Liver (tissue), 9 donors: ENCODE results near the gene SLIT2. TPM values are rescaled to one million over a fixed set of nuclear protein-coding genes. Genes with fewer than 3 reads are reported as not detected.

Source experiments
- DNase-seq: peaks from one replicate; pipeline ENCODE4 v3.0.0-alpha.2; 2017; ENCODE audit warnings: low spot score
- H3K27ac ChIP-seq, 2 donors: one replicate each; pipeline ENCODE4 v1.7.0; 2013; ENCODE audit warnings: inconsistent platforms in 2 of 2, low read length in 2 of 2, control low read depth in 1 of 2, low read depth in 1 of 2, mild to moderate bottlenecking in 1 of 2
- H3K27me3 ChIP-seq, 4 donors: one replicate each; pipeline versions ENCODE4 v1.6.1 to v1.7.0; 2013; ENCODE audit warnings: low read length in 3 of 4, inconsistent platforms in 1 of 4, mild to moderate bottlenecking in 1 of 4, moderate library complexity in 1 of 4; ENCODE audit not compliant: control insufficient read depth in 4 of 4, insufficient read depth in 4 of 4
- H3K36me3 ChIP-seq, 4 donors: one replicate each; pipeline versions ENCODE4 v1.6.1 to v1.7.0; 2013; ENCODE audit warnings: low read length in 3 of 4, mild to moderate bottlenecking in 3 of 4, low read depth in 1 of 4, moderate library complexity in 1 of 4; ENCODE audit not compliant: control insufficient read depth in 4 of 4, insufficient read depth in 3 of 4
- H3K4me1 ChIP-seq, 4 donors: one replicate each; pipeline versions ENCODE4 v1.6.1 to v1.7.0; 2013; ENCODE audit warnings: low read length in 3 of 4, mild to moderate bottlenecking in 3 of 4, moderate library complexity in 1 of 4; ENCODE audit not compliant: control insufficient read depth in 4 of 4, insufficient read depth in 4 of 4
- H3K4me3 ChIP-seq, 3 donors: one replicate each; pipeline versions ENCODE4 v1.6.1 to v1.7.0; 2013; ENCODE audit warnings: low read length in 3 of 3, control low read depth in 1 of 3, low read depth in 1 of 3, mild to moderate bottlenecking in 1 of 3
- H3K9ac ChIP-seq, 2 donors: one replicate each; pipeline ENCODE4 v1.7.0; 2013; ENCODE audit warnings: low read length in 2 of 2, mild to moderate bottlenecking in 2 of 2, moderate library complexity in 2 of 2, control low read depth in 1 of 2, low read depth in 1 of 2
- H3K9me3 ChIP-seq, 4 donors: one replicate each; pipeline versions ENCODE4 v1.6.1 to v1.7.0; 2013; ENCODE audit warnings: low read length in 3 of 4; ENCODE audit not compliant: control insufficient read depth in 4 of 4
- EGR1 ChIP-seq, 2 donors: IDR thresholded peaks; 2 replicates each; pipeline ENCODE4 v1.6.1; 2016 to 2018; ENCODE audit warnings: antibody characterized with exemption in 2 of 2, low read depth in 2 of 2
- FOXA1 ChIP-seq: IDR thresholded peaks from 2 replicates; pipeline ENCODE4 v1.6.1; 2016; ENCODE audit warnings: antibody characterized with exemption
- FOXA2 ChIP-seq: IDR thresholded peaks from 2 replicates; pipeline ENCODE4 v1.6.1; 2016; ENCODE audit warnings: antibody characterized with exemption
- GABPA ChIP-seq, 2 donors: IDR thresholded peaks in 1 of 2; conservative IDR thresholded peaks in 1 of 2; 2 replicates each; pipeline ENCODE4 v1.6.1; 2016; ENCODE audit warnings: antibody characterized with exemption in 2 of 2, mild to moderate bottlenecking in 1 of 2, moderate library complexity in 1 of 2
- HNF4A ChIP-seq, 2 donors: conservative IDR thresholded peaks; 2 replicates each; pipeline ENCODE4 v1.6.1; 2016; ENCODE audit warnings: antibody characterized with exemption in 2 of 2, mild to moderate bottlenecking in 2 of 2
- HNF4G ChIP-seq: IDR thresholded peaks from 2 replicates; pipeline ENCODE4 v1.6.1; 2016; ENCODE audit warnings: antibody characterized with exemption
- NR2F2 ChIP-seq: IDR thresholded peaks from 2 replicates; pipeline ENCODE4 v1.6.1; 2016; ENCODE audit warnings: antibody characterized with exemption
- RAD21 ChIP-seq, 2 donors: IDR thresholded peaks; 2 replicates each; pipeline ENCODE4 v1.6.1; 2016; ENCODE audit warnings: antibody characterized with exemption in 2 of 2, mild to moderate bottlenecking in 2 of 2
- RXRA ChIP-seq, 2 donors: IDR thresholded peaks; 2 replicates each; pipeline ENCODE4 v1.6.1; 2017 to 2018; ENCODE audit warnings: antibody characterized with exemption in 2 of 2, mild to moderate bottlenecking in 1 of 2
- SP1 ChIP-seq: IDR thresholded peaks from 2 replicates; pipeline ENCODE4 v1.6.1; 2018; ENCODE audit warnings: antibody characterized with exemption, mild to moderate bottlenecking
- TAF1 ChIP-seq: conservative IDR thresholded peaks from 2 replicates; pipeline ENCODE4 v1.6.1; 2016; ENCODE audit warnings: antibody characterized with exemption, mild to moderate bottlenecking
- YY1 ChIP-seq: IDR thresholded peaks from 2 replicates; pipeline ENCODE4 v1.6.1; 2016; ENCODE audit warnings: antibody characterized with exemption, mild to moderate bottlenecking
- WGBS: extraction: QIAGEN DNeasy Blood & Tissue Kit; methylation state at CpG from one replicate; pipeline ENCODE4 v1.1.7; 2013; 5-methylcytosine and 5-hydroxymethylcytosine counted together
- polyA plus RNA-seq, 2 donors: library from polyadenylated mRNA; stranded (reverse) in 1 of 2; unstranded in 1 of 2; fragments of 200-250 nt in 1 of 2; fragments of >200 nt in 1 of 2; fragmentation: Nextera tagmentation in 1 of 2; extraction: Ambion mirVana in 1 of 2; gene quantifications; one replicate each; pipeline versions ENCODE4 v1.2.1 to v1.2.3, GENCODE V29; 2013 to 2015
- total RNA-seq, 2 donors: library from RNA; depleted of rRNA; stranded (reverse); fragments of >200 nt; gene quantifications; one replicate each; pipeline ENCODE4 v1.2.3, GENCODE V29; 2014
- TF ChIP-seq, protein P1 (sequence below): IDR thresholded peaks from 2 replicates; pipeline ENCODE4 v1.6.1; 2016; ENCODE audit warnings: antibody characterized with exemption
- TF ChIP-seq, protein P2 (sequence below): fragments of 150-350 bp; IDR thresholded peaks from 2 replicates; pipeline ENCODE4 v1.5.1; 2017; ENCODE audit warnings: improper control_type of control experiment, low read depth, low read length; ENCODE audit not compliant: missing input control
- TF ChIP-seq, protein P3 (sequence below): IDR thresholded peaks from 2 replicates; pipeline ENCODE4 v1.6.1; 2016; ENCODE audit warnings: antibody characterized with exemption
- TF ChIP-seq, protein P4 (sequence below): IDR thresholded peaks from 2 replicates; pipeline ENCODE4 v1.6.1; 2016; ENCODE audit warnings: antibody characterized with exemption
- TF ChIP-seq, protein P5 (sequence below): IDR thresholded peaks from 2 replicates; pipeline ENCODE4 v1.6.1; 2016; ENCODE audit warnings: antibody characterized with exemption, mild to moderate bottlenecking
- donor health status: healthy.
- donor health status: healthy.
- donor health status: healthy.
- donor health status: healthy.
- donor health status: healthy.

The SLIT2 gene
- total and polyA plus RNA-seq, 4 donors, result 0.44 to 2.3 (median 1.2) TPM

DNA sequence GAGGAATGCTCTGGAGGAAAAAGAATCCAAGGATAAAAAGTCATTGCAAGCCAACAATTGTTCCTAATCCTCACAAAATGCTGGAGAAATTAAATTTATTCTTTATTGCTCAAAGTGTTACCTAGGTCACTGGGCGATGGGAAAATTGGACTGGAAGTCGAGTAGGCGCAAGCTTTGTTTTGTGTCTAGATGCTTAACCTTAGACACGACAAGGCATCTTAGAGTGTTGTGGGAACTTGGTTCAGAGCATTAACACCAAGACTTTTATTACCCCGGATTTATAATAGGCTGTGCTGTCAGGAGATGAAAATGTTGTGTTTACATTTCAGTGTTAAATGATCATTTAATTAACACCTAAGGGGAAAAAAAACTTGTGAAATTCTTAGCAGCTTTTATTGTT is 25.1 kb downstream of the SLIT2 start:
- DNase-seq, result no peak
- H3K4me1 ChIP-seq, result no peaks in the 10 kb centered on the region
- no peak overlapping the region for H3K9ac ChIP-seq
- TF ChIP-seq GABPA (IDR thresholded peaks at IDR 0.05 in 1 of 2, conservative IDR thresholded peaks at IDR 0.05 in 1 of 2) (no peak), TAF1 (no peak), FOXA1 (no peak), NR2F2 (no peak), HNF4G (no peak), RAD21 (IDR thresholded peaks at IDR 0.05) (no peak), EGR1 (IDR thresholded peaks at IDR 0.05; ENCODE audit: low read depth in 2 of 2) (no peak), YY1 (no peak), SP1 (no peak), HNF4A (conservative IDR thresholded peaks at IDR 0.05) (no peak), RXRA (IDR thresholded peaks at IDR 0.05) (no peak), FOXA2 (no peak)
- TF ChIP-seq, protein P1, sequence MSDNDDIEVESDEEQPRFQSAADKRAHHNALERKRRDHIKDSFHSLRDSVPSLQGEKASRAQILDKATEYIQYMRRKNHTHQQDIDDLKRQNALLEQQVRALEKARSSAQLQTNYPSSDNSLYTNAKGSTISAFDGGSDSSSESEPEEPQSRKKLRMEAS, result no peak
- TF ChIP-seq, protein P2, sequence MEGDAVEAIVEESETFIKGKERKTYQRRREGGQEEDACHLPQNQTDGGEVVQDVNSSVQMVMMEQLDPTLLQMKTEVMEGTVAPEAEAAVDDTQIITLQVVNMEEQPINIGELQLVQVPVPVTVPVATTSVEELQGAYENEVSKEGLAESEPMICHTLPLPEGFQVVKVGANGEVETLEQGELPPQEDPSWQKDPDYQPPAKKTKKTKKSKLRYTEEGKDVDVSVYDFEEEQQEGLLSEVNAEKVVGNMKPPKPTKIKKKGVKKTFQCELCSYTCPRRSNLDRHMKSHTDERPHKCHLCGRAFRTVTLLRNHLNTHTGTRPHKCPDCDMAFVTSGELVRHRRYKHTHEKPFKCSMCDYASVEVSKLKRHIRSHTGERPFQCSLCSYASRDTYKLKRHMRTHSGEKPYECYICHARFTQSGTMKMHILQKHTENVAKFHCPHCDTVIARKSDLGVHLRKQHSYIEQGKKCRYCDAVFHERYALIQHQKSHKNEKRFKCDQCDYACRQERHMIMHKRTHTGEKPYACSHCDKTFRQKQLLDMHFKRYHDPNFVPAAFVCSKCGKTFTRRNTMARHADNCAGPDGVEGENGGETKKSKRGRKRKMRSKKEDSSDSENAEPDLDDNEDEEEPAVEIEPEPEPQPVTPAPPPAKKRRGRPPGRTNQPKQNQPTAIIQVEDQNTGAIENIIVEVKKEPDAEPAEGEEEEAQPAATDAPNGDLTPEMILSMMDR, result no peak
- TF ChIP-seq, protein P3, sequence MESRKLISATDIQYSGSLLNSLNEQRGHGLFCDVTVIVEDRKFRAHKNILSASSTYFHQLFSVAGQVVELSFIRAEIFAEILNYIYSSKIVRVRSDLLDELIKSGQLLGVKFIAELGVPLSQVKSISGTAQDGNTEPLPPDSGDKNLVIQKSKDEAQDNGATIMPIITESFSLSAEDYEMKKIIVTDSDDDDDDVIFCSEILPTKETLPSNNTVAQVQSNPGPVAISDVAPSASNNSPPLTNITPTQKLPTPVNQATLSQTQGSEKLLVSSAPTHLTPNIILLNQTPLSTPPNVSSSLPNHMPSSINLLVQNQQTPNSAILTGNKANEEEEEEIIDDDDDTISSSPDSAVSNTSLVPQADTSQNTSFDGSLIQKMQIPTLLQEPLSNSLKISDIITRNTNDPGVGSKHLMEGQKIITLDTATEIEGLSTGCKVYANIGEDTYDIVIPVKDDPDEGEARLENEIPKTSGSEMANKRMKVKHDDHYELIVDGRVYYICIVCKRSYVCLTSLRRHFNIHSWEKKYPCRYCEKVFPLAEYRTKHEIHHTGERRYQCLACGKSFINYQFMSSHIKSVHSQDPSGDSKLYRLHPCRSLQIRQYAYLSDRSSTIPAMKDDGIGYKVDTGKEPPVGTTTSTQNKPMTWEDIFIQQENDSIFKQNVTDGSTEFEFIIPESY, result no peak
- TF ChIP-seq, protein P4, sequence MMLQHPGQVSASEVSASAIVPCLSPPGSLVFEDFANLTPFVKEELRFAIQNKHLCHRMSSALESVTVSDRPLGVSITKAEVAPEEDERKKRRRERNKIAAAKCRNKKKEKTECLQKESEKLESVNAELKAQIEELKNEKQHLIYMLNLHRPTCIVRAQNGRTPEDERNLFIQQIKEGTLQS, result no peak
- TF ChIP-seq, protein P5, sequence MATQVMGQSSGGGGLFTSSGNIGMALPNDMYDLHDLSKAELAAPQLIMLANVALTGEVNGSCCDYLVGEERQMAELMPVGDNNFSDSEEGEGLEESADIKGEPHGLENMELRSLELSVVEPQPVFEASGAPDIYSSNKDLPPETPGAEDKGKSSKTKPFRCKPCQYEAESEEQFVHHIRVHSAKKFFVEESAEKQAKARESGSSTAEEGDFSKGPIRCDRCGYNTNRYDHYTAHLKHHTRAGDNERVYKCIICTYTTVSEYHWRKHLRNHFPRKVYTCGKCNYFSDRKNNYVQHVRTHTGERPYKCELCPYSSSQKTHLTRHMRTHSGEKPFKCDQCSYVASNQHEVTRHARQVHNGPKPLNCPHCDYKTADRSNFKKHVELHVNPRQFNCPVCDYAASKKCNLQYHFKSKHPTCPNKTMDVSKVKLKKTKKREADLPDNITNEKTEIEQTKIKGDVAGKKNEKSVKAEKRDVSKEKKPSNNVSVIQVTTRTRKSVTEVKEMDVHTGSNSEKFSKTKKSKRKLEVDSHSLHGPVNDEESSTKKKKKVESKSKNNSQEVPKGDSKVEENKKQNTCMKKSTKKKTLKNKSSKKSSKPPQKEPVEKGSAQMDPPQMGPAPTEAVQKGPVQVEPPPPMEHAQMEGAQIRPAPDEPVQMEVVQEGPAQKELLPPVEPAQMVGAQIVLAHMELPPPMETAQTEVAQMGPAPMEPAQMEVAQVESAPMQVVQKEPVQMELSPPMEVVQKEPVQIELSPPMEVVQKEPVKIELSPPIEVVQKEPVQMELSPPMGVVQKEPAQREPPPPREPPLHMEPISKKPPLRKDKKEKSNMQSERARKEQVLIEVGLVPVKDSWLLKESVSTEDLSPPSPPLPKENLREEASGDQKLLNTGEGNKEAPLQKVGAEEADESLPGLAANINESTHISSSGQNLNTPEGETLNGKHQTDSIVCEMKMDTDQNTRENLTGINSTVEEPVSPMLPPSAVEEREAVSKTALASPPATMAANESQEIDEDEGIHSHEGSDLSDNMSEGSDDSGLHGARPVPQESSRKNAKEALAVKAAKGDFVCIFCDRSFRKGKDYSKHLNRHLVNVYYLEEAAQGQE, result no peak
- H3K9me3 ChIP-seq, result no peaks in the 10 kb centered on the region
- no peak overlapping the region for H3K4me3 ChIP-seq
- H3K36me3 ChIP-seq, result no peaks in the 10 kb centered on the region
- 66% methylated on average over 5 of the region's 5 CpGs for WGBS
- no peak overlapping the region for H3K27ac ChIP-seq
- peaks cover 0 to 2% (median 0%) of the 10 kb centered on the region in 4 donors for H3K27me3 ChIP-seq

DNA sequence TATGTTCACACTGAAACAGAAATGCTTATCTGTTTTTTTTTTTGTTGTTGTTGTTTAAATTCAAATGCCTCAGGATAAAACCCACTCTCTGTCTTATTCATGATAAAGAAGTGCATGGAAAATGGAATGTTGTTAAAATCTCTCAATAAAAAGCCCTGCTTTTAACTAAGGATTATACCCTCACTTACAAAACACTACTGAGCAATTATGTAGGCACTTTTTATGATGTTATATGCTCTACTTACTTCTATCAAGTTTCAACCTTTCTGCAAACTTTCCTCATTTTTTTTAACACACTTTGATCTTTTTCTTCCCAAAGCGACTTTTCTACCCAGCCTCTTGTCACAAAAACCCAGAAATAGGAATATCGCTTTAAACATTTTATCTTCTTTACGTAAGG is 26.5 kb downstream of the SLIT2 start:
- Histone ChIP-seq H3K4me3 (no peak overlapping the region), H3K27me3 (peaks cover 0 to 2% (median 0%) of the 10 kb centered on the region in 4 donors), H3K27ac (no peak overlapping the region), H3K9ac (no peak overlapping the region), H3K36me3 (no peaks in the 10 kb centered on the region), H3K4me1 (no peaks in the 10 kb centered on the region), H3K9me3 (no peaks in the 10 kb centered on the region)
- no peak for DNase-seq
- WGBS, result 86% methylated on average over 3 of the region's 3 CpGs
- TF ChIP-seq SP1 (no peak), GABPA (IDR thresholded peaks at IDR 0.05 in 1 of 2, conservative IDR thresholded peaks at IDR 0.05 in 1 of 2) (no peak), YY1 (no peak), HNF4G (no peak), EGR1 (IDR thresholded peaks at IDR 0.05; ENCODE audit: low read depth in 2 of 2) (no peak), HNF4A (conservative IDR thresholded peaks at IDR 0.05) (no peak)
- TF ChIP-seq, protein P3, result no peak
- TF ChIP-seq, protein P4, result no peak
- TF ChIP-seq, protein P1, result no peak
